ENCODE measurements around the gene ESCO1. TPM values are rescaled to one million over a fixed set of nuclear protein-coding genes. Genes with fewer than 3 reads are reported as not detected.

ESCO1 gene
- total and polyA plus RNA-seq, 2 of the 13 experiments (the other 11 are each of a cell fraction or from before 2014, with no cell fraction given), result 6.3 to 19.4 TPM

DNA sequence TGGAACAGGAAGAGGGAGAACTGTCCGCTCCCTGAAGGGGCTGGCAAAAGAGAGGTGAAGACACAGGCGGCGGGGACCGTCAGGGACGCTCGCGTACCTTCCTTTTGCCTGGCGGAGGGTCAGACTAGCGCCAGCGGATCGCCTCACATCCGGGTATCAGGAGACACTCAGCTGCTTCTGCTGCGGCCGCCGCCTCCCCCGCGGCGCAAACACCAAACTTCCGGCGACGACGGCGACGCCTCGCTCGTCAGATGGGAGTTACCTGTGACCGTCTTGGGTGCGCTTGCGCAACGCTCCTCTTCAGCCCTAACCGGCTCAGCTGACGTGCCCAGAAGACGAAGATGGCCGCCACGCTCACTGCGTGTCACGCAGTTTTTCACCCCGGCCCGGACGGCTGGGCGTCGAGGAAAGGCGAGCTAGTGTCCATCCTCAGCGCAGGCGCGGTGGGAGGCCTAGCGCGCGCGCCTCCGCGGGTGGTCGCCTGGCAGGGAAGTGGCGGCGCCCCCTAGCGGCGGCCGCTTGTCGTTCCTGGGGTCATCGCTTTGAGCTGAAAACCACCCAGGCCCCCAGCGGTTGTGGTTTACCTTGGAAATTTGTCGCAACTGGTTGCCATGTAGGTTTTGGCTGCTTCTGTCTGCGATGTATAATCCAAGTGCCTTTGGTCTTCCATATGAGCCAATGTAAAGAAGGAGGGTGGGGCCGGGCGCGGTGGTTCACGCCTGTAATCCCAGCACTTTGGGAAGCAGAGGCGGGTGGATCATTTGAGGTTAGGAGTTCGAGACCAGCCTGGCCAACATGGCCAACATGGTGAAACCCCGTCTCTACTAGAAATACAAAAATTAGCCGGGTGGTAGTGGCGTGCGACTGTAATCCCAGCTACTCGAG, at the start of gene ESCO1 (continued):
- peak; percentile 88 for TF ChIP-seq ZNF33A (CRISPR knock-in tag; IDR thresholded peaks at IDR 0.05; ENCODE audit: borderline replicate concordance)
- TF ChIP-seq CHD2 (IDR thresholded peaks at IDR 0.05; ENCODE audit: low read depth, low read length), result no peak
- TF ChIP-seq ZNF670 (CRISPR knock-in tag; IDR thresholded peaks at IDR 0.05; ENCODE audit: borderline replicate concordance), result peak; percentile 87; the same call in 1 of the 2 replicates
- TF ChIP-seq, protein P1, sequence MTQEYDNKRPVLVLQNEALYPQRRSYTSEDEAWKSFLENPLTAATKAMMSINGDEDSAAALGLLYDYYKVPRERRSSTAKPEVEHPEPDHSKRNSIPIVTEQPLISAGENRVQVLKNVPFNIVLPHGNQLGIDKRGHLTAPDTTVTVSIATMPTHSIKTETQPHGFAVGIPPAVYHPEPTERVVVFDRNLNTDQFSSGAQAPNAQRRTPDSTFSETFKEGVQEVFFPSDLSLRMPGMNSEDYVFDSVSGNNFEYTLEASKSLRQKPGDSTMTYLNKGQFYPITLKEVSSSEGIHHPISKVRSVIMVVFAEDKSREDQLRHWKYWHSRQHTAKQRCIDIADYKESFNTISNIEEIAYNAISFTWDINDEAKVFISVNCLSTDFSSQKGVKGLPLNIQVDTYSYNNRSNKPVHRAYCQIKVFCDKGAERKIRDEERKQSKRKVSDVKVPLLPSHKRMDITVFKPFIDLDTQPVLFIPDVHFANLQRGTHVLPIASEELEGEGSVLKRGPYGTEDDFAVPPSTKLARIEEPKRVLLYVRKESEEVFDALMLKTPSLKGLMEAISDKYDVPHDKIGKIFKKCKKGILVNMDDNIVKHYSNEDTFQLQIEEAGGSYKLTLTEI (CRISPR knock-in tag; conservative IDR thresholded peaks at IDR 0.05), result no peak
- TF ChIP-seq, protein P2, sequence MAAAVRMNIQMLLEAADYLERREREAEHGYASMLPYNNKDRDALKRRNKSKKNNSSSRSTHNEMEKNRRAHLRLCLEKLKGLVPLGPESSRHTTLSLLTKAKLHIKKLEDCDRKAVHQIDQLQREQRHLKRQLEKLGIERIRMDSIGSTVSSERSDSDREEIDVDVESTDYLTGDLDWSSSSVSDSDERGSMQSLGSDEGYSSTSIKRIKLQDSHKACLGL (CRISPR knock-in tag; IDR thresholded peaks at IDR 0.05), result peak; percentile 75
- TF ChIP-seq ZNF792 (CRISPR knock-in tag; IDR thresholded peaks at IDR 0.05), result peak; percentile 87
- no peak; the same call in 1 of the 2 replicates for TF ChIP-seq ZNF235 (CRISPR knock-in tag; IDR thresholded peaks at IDR 0.05; ENCODE audit: borderline replicate concordance)
- no peak for TF ChIP-seq PLRG1 (conservative IDR thresholded peaks at IDR 0.05)
- TF ChIP-seq, protein P3, sequence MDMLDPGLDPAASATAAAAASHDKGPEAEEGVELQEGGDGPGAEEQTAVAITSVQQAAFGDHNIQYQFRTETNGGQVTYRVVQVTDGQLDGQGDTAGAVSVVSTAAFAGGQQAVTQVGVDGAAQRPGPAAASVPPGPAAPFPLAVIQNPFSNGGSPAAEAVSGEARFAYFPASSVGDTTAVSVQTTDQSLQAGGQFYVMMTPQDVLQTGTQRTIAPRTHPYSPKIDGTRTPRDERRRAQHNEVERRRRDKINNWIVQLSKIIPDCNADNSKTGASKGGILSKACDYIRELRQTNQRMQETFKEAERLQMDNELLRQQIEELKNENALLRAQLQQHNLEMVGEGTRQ (IDR thresholded peaks at IDR 0.05; ENCODE audit: low read depth, low read length), result 0 out of 2 replicates have a peak, but pooled peaks have one; percentile 14
- TF ChIP-seq, protein P3 (CRISPR knock-in tag; IDR thresholded peaks at IDR 0.05; ENCODE audit: borderline replicate concordance), result no peak
- peak; percentile 96 for TF ChIP-seq ARNT2 (CRISPR knock-in tag; IDR thresholded peaks at IDR 0.05; ENCODE audit: low read depth)
- TF ChIP-seq ZNF547 (CRISPR knock-in tag; IDR thresholded peaks at IDR 0.05), result peak; percentile 18; the same call in 1 of the 2 replicates
- peak; percentile 70; the same call in 1 of the 2 replicates for TF ChIP-seq TP53 (CRISPR knock-in tag; conservative IDR thresholded peaks at IDR 0.05)
- TF ChIP-seq, protein P4, sequence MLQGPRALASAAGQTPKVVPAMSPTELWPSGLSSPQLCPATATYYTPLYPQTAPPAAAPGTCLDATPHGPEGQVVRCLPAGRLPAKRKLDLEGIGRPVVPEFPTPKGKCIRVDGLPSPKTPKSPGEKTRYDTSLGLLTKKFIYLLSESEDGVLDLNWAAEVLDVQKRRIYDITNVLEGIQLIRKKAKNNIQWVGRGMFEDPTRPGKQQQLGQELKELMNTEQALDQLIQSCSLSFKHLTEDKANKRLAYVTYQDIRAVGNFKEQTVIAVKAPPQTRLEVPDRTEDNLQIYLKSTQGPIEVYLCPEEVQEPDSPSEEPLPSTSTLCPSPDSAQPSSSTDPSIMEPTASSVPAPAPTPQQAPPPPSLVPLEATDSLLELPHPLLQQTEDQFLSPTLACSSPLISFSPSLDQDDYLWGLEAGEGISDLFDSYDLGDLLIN (CRISPR knock-in tag; IDR thresholded peaks at IDR 0.05; ENCODE audit: borderline replicate concordance), result no peak
- 0 out of 2 replicates have a peak, but pooled peaks have one; percentile 76 for TF ChIP-seq ZNF713 (CRISPR knock-in tag; IDR thresholded peaks at IDR 0.05)
- no peak; the same call in none of the 2 replicates for TF ChIP-seq ZNF121 (CRISPR knock-in tag; IDR thresholded peaks at IDR 0.05)
- no peak for TF ChIP-seq NFE2L1 (CRISPR knock-in tag; IDR thresholded peaks at IDR 0.05; ENCODE audit: borderline replicate concordance)
- TF ChIP-seq YY1 (IDR thresholded peaks at IDR 0.05; ENCODE audit: insufficient read depth, insufficient replicate concordance, low read depth, low read length), result peak; percentile 96
- TF ChIP-seq, protein P5, sequence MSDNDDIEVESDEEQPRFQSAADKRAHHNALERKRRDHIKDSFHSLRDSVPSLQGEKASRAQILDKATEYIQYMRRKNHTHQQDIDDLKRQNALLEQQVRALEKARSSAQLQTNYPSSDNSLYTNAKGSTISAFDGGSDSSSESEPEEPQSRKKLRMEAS (IDR thresholded peaks at IDR 0.05), result peak; percentile 82
- TF ChIP-seq KLF9 (CRISPR knock-in tag; IDR thresholded peaks at IDR 0.05; ENCODE audit: low read depth), result no peak
- peak; percentile 47; the same call in 1 of the 2 replicates for TF ChIP-seq NCOA2 (CRISPR knock-in tag; IDR thresholded peaks at IDR 0.05)
- TF ChIP-seq, protein P6, sequence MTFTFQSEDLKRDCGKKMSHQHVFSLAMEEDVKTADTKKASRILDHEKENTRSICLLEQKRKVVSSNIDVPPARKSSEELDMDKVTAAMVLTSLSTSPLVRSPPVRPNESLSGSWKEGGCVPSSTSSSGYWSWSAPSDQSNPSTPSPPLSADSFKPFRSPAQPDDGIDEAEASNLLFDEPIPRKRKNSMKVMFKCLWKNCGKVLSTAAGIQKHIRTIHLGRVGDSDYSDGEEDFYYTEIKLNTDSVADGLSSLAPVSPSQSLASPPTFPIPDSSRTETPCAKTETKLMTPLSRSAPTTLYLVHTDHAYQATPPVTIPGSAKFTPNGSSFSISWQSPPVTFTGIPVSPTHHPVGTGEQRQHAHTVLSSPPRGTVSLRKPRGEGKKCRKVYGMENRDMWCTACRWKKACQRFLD (CRISPR knock-in tag; IDR thresholded peaks at IDR 0.05; ENCODE audit: borderline replicate concordance), result peak; percentile 81; the same call in 1 of the 2 replicates
